Mesothelial cell of epicardium (in vitro differentiated cells): ENCODE results near the gene OBP2B. TPM values are rescaled to one million over a fixed set of nuclear protein-coding genes. Genes with fewer than 3 reads are reported as not detected.
"Not testable (repeated sequence)": the region's sequence is repeated elsewhere in the genome, so short reads cannot be mapped to it uniquely, and the experiment has no call there.

Experiments used
- DNase-seq, 2 experiments: peaks; one replicate each; pipeline ENCODE4 v3.0.0; 2021; ENCODE audit warnings: low spot score in 2 of 2; ENCODE audit not compliant: unreplicated experiment in 2 of 2
- H3K27ac Mint-ChIP-seq: 2 replicates; pipeline ENCODE4 v1.8.0; 2021; ENCODE audit warnings: mixed read lengths
- H3K27me3 Mint-ChIP-seq: 2 replicates; pipeline ENCODE4 v1.8.0; 2021; ENCODE audit warnings: low read depth, mixed read lengths
- H3K36me3 Mint-ChIP-seq: 2 replicates; pipeline ENCODE4 v1.8.0; 2021; ENCODE audit warnings: mixed read lengths
- H3K4me1 Mint-ChIP-seq: 2 replicates; pipeline ENCODE4 v1.8.0; 2021; ENCODE audit warnings: mixed read lengths
- H3K4me3 Mint-ChIP-seq: 2 replicates; pipeline ENCODE4 v1.8.0; 2021; ENCODE audit warnings: mild to moderate bottlenecking, moderate library complexity, mixed read lengths
- H3K9me3 Mint-ChIP-seq: 2 replicates; pipeline ENCODE4 v1.8.0; 2021; ENCODE audit warnings: mixed read lengths
- CTCF ChIP-seq: fragments of 200-600 bp; sonication (generic); IDR thresholded peaks from one replicate; pipeline ENCODE4 v1.5.0; 2021; ENCODE audit warnings: antibody characterized with exemption; ENCODE audit not compliant: unreplicated experiment
- total RNA-seq: library from RNA; stranded (reverse); gene quantifications from 3 replicates; pipeline ENCODE4 v1.2.1, GENCODE V29; 2021

Gene OBP2B
- total RNA-seq, 1 donor from 2014 or later, result not detected

- Mint-ChIP-seq H3K4me1 (peaks cover 19% of the 10 kb centered on the region), H3K9me3 (peaks cover 6% of the 10 kb centered on the region), H3K36me3 (no peaks in the 10 kb centered on the region), H3K27me3 (no peaks in the 10 kb centered on the region), H3K4me3 (no peak overlapping the region), H3K27ac (no peak overlapping the region)
- DNase-seq, result no peak
- TF ChIP-seq CTCF, result no peak
Measured at GRCh38 chr9:133255371-133256135, 46.5 kb upstream of the OBP2B start.

DNA sequence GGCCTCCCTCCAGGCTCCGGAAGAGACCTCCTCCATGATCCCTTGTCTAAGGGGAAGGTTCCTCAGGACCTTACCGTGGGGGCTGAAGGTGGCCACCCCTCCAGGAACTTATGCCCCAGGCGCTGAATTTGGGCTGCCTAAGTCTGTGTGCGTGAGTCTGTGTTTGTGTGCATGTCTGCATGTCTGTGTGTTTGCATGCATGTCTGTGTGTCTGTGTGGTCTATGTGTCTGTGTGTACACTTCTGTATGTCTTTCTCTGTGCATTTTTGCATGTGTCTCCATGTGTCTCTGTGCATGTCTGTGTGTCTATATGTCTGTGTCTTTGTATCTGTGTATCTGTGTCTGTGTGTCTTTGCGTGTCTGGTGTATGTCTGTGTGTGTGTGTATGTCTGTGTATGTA lies 45.4 kb upstream of the OBP2B start:
- peaks cover 29% of the 10 kb centered on the region for H3K4me1 Mint-ChIP-seq
- peaks cover 6% of the 10 kb centered on the region for H3K9me3 Mint-ChIP-seq

DNA sequence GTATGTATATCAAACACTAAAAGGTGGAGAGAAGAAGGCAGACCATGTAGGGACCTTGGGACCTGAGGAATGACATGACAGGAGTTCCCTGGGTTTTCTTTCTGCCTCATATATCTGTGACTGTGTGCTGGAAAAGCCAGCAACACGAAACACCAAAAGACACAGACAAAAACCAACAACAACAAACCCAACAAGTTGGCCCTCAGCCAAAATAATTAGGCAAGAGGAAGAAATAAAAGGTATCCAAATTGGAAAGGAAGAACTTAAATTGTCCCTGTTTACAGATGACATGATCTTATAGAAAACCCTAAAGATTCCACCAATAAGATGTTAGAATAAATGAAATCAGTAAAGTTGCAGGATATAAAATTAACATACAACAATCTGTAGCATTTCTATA lies 44.2 kb upstream of the OBP2B start:
- Mint-ChIP-seq H3K27me3 (no peaks in the 10 kb centered on the region), H3K36me3 (no peaks in the 10 kb centered on the region), H3K4me1 (peaks cover 29% of the 10 kb centered on the region), H3K9me3 (peaks cover 6% of the 10 kb centered on the region), H3K27ac (no peak overlapping the region), H3K4me3 (no peak overlapping the region)
- TF ChIP-seq CTCF, result no peak
- no peak for DNase-seq

More for the DNA sequence above, 45.4 kb upstream of the OBP2B start:
- no peak overlapping the region for H3K4me3 Mint-ChIP-seq
- no peaks in the 10 kb centered on the region for H3K36me3 Mint-ChIP-seq
- H3K27ac Mint-ChIP-seq, result no peak overlapping the region
- TF ChIP-seq CTCF, result no peak
- H3K27me3 Mint-ChIP-seq, result no peaks in the 10 kb centered on the region
- no peak for DNase-seq

- Mint-ChIP-seq H3K27ac (no peak overlapping the region), H3K9me3 (peaks cover 6% of the 10 kb centered on the region), H3K36me3 (no peaks in the 10 kb centered on the region), H3K27me3 (no peaks in the 10 kb centered on the region), H3K4me1 (peaks cover 26% of the 10 kb centered on the region), H3K4me3 (no peak overlapping the region)
- DNase-seq, result no peak
- TF ChIP-seq CTCF, result no peak
Measured at GRCh38 chr9:133252301-133253020, 43.4 kb upstream of the OBP2B start.

DNA sequence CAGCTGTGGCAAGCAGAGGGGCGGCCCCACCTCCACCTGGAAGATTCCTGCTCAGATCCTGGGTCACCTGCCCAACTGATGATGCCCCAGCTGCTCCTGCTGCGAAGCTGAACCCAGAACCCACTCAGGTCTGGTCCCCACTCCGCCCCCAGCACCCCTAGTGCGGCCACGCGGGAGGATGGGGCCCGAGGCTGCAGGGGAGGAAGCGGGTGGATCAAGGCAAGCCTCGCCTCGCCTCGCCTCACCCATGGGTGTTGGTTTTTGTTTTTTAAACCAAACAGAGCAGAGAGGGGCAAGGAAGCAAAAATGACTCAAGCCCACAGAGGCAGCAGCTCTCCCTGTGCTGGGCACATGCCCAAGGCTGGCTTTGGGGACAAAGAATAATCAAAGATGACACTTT lies 42.7 kb upstream of the OBP2B start:
- peaks cover 23% of the 10 kb centered on the region for H3K4me1 Mint-ChIP-seq
- no peaks in the 10 kb centered on the region for H3K27me3 Mint-ChIP-seq
- H3K9me3 Mint-ChIP-seq, result peaks cover 6% of the 10 kb centered on the region
- H3K36me3 Mint-ChIP-seq, result no peaks in the 10 kb centered on the region
- no peak overlapping the region for H3K27ac Mint-ChIP-seq
- no peak overlapping the region for H3K4me3 Mint-ChIP-seq
- no peak for TF ChIP-seq CTCF
- no peak for DNase-seq

DNA sequence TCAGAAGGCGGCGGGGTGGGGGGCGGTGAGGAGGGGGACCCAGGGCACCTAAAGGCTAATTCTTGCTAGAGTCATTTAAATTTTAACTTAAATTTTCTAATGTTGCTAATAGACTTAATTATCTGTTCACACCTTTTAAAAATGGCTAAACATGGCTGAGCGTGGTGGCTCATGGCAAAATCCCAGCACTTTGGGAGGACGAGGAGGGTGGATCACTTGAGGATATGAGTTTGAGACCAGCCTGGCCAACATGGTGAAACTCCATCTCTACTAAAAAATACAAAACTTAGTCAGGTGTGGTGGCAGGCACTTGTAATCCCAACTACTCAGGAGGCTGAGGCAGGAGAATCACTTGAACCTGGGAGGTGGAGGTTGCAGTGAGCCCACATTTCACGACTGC lies 42.2 kb upstream of the OBP2B start:
- DNase-seq, H3K27me3 Mint-ChIP-seq, H3K4me3 Mint-ChIP-seq, H3K27ac Mint-ChIP-seq, H3K9me3 Mint-ChIP-seq, H3K36me3 Mint-ChIP-seq: not testable (repeated sequence)
- H3K4me1 Mint-ChIP-seq, result peaks cover 23% of the 10 kb centered on the region
